Osteoblast (primary cell): ENCODE results near the gene CLEC18A. TPM values are rescaled to one million over a fixed set of nuclear protein-coding genes. Genes with fewer than 3 reads are reported as not detected.
A peak's percentile ranks its signal among the peaks of the same experiment; 100 is the strongest.

Source experiments
- DNase-seq: peaks from one replicate; pipeline ENCODE4 v3.0.0; 2011; ENCODE audit warnings: low spot score, mixed read lengths; ENCODE audit not compliant: insufficient read length; ENCODE audit errors: missing footprints
- H2AFZ ChIP-seq: 2 replicates; pipeline ENCODE4 v1.6.0; 2011; ENCODE audit warnings: mild to moderate bottlenecking, low read length
- H3K27ac ChIP-seq: 2 replicates; pipeline ENCODE4 v1.5.1; 2011; ENCODE audit warnings: mild to moderate bottlenecking, low read depth, low read length, moderate library complexity
- H3K27me3 ChIP-seq: 2 replicates; pipeline ENCODE4 v1.6.0; 2012; ENCODE audit warnings: mild to moderate bottlenecking, control low read depth, inconsistent platforms, low read length, moderate library complexity; ENCODE audit not compliant: insufficient read depth
- H3K36me3 ChIP-seq: 2 replicates; pipeline ENCODE4 v1.5.1; 2011; ENCODE audit warnings: mild to moderate bottlenecking, low read length, control low read depth, moderate library complexity; ENCODE audit not compliant: insufficient read depth
- H3K4me1 ChIP-seq: 2 replicates; pipeline ENCODE4 v1.5.1; 2011; ENCODE audit warnings: mild to moderate bottlenecking, low read length, control low read depth, moderate library complexity; ENCODE audit not compliant: insufficient read depth
- H3K4me2 ChIP-seq: 2 replicates; pipeline ENCODE4 v1.6.0; 2011; ENCODE audit warnings: mild to moderate bottlenecking, low read length; ENCODE audit not compliant: insufficient read depth
- H3K4me3 ChIP-seq: fragments of 200-600 bp; sonication (generic); 3 replicates; pipeline ENCODE4 v1.5.1; 2012; ENCODE audit warnings: mild to moderate bottlenecking, low read length, inconsistent platforms; ENCODE audit not compliant: insufficient read depth
- H3K79me2 ChIP-seq: 2 replicates; pipeline ENCODE4 v1.6.0; 2012; ENCODE audit warnings: mild to moderate bottlenecking, low read length, control low read depth, inconsistent platforms; ENCODE audit not compliant: insufficient read depth
- H3K9me3 ChIP-seq: 2 replicates; pipeline ENCODE4 v1.5.1; 2011; ENCODE audit warnings: low read depth, low read length, control low read depth
- H4K20me1 ChIP-seq: 2 replicates; pipeline ENCODE4 v1.6.0; 2012; ENCODE audit warnings: mild to moderate bottlenecking, low read length, control low read depth; ENCODE audit not compliant: insufficient read depth
- CTCF ChIP-seq: IDR thresholded peaks from 2 replicates; pipeline ENCODE4 v1.5.1; 2011; ENCODE audit warnings: mild to moderate bottlenecking, low read depth, low read length, moderate library complexity; ENCODE audit errors: extremely low read depth
- total RNA-seq: library from RNA; depleted of rRNA; stranded (reverse); fragments of >200 nt; gene quantifications from 2 replicates; pipeline ENCODE4 v1.2.3, GENCODE V29; 2012

CLEC18A gene
- total RNA-seq, 1 donor = 1.1 TPM

GRCh38 chr16:69916462-69916861 lies 34.7 kb upstream of the CLEC18A start:
- Histone ChIP-seq H2AFZ (no peak overlapping the region), H3K79me2 (no peaks in the 10 kb centered on the region), H3K9me3 (no peaks in the 10 kb centered on the region), H4K20me1 (no peaks in the 10 kb centered on the region), H3K4me2 (no peak overlapping the region), H3K4me3 (no peak overlapping the region), H3K27me3 (no peaks in the 10 kb centered on the region), H3K4me1 (peaks cover 34% of the 10 kb centered on the region), H3K27ac (no peak overlapping the region), H3K36me3 (no peaks in the 10 kb centered on the region)
- DNase-seq = no peak
- TF ChIP-seq CTCF = no peak

GRCh38 chr16:69917311-69917710 lies 33.8 kb upstream of the CLEC18A start:
- H3K9me3 ChIP-seq = no peaks in the 10 kb centered on the region
- peak; percentile 29 for DNase-seq
- peak overlapping the region; percentile 73 for H3K4me2 ChIP-seq
- no peak for TF ChIP-seq CTCF
- H3K27me3 ChIP-seq = no peaks in the 10 kb centered on the region
- H3K79me2 ChIP-seq = no peaks in the 10 kb centered on the region
- H2AFZ ChIP-seq = no peak overlapping the region
- no peaks in the 10 kb centered on the region for H4K20me1 ChIP-seq
- no peaks in the 10 kb centered on the region for H3K36me3 ChIP-seq
- H3K4me1 ChIP-seq = peaks cover 39% of the 10 kb centered on the region
- peak overlapping the region; percentile 99 for H3K27ac ChIP-seq
- H3K4me3 ChIP-seq = no peak overlapping the region

- no peaks in the 10 kb centered on the region for H3K9me3 ChIP-seq
- H3K4me3 ChIP-seq = peak overlapping the region; percentile 41
- peak overlapping the region; percentile 4 for H2AFZ ChIP-seq
- no peak for TF ChIP-seq CTCF
- no peaks in the 10 kb centered on the region for H4K20me1 ChIP-seq
- no peaks in the 10 kb centered on the region for H3K36me3 ChIP-seq
- H3K27me3 ChIP-seq = no peaks in the 10 kb centered on the region
- H3K27ac ChIP-seq = peak overlapping the region; percentile 99
- H3K4me2 ChIP-seq = peak overlapping the region; percentile 73
- DNase-seq = peak; percentile 89
- peaks cover 41% of the 10 kb centered on the region for H3K4me1 ChIP-seq
- no peaks in the 10 kb centered on the region for H3K79me2 ChIP-seq
Measured at GRCh38 chr16:69917739-69918138, 33.4 kb upstream of the CLEC18A start.

- Histone ChIP-seq H3K9me3 (no peaks in the 10 kb centered on the region), H2AFZ (peak overlapping the region; percentile 28), H3K27me3 (no peaks in the 10 kb centered on the region), H3K27ac (peak overlapping the region; percentile 99), H3K79me2 (no peaks in the 10 kb centered on the region), H3K4me1 (peaks cover 41% of the 10 kb centered on the region), H4K20me1 (no peaks in the 10 kb centered on the region), H3K4me2 (peak overlapping the region; percentile 73), H3K36me3 (no peaks in the 10 kb centered on the region), H3K4me3 (peak overlapping the region; percentile 41)
- no peak for DNase-seq
- TF ChIP-seq CTCF = no peak
Measured at GRCh38 chr16:69918241-69918640, 32.9 kb upstream of the CLEC18A start.
